ENCODE results near the gene JUND. TPM values are rescaled to one million over a fixed set of nuclear protein-coding genes. Genes with fewer than 3 reads are reported as not detected.

JUND gene
- total RNA-seq, 2 donors from 2014 or later, result 1,212 to 1,401 TPM

DNA sequence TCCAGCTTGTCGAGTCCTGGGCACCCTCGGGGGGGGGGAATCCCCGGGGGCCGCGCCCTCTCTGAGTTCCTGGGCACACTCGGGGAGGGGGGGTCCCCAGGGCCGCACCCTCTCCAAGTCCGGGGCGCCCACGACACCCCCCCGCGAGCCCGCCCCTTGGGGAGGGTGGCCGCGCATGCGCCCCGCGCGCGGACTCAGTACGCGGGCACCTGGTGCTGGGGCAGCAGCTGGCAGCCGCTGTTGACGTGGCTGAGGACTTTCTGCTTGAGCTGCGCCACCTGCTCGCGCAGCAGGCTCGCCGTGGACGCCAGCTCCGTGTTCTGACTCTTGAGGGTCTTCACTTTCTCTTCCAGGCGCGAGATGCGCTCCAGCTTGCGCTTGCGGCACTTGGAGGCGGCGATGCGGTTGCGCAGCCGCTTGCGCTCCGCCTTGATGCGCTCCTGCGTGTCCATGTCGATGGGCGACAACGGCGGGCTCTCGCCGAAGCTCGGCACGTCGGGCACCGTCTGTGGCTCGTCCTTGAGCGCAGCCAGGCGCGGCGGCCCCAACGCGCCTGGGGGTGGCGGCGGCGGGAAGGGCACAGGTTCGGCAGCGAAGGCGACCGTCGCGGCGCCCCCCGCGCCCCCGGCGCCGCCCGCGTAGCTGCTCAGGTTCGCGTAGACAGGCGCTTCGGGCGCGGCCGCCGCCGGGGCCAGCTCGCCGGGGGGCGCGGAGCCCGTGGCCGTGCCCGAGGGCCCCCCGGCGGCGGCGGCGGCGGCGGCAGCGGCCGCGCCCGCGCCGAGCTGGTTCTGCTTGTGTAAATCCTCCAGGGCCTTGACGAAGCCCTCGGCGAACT, 958 bp downstream of the JUND start:
- peak; percentile 14 for ATAC-seq
- Mint-ChIP-seq H3K4me3 (peak overlapping the region; percentile 94), H3K36me3 (ENCODE audit: low read depth) (peaks cover 6% of the 10 kb centered on the region), H3K4me1 (peaks cover 36% of the 10 kb centered on the region), H3K27ac (peak overlapping the region; percentile 99), H3K27me3 (no peaks in the 10 kb centered on the region)
- H3K9me3 ChIP-seq (ENCODE audit: control insufficient read depth, low read length, poor library complexity, severe bottlenecking), result no peaks in the 10 kb centered on the region
- DNase-seq, result peak; percentile 76 to 80 (median 77)

DNA sequence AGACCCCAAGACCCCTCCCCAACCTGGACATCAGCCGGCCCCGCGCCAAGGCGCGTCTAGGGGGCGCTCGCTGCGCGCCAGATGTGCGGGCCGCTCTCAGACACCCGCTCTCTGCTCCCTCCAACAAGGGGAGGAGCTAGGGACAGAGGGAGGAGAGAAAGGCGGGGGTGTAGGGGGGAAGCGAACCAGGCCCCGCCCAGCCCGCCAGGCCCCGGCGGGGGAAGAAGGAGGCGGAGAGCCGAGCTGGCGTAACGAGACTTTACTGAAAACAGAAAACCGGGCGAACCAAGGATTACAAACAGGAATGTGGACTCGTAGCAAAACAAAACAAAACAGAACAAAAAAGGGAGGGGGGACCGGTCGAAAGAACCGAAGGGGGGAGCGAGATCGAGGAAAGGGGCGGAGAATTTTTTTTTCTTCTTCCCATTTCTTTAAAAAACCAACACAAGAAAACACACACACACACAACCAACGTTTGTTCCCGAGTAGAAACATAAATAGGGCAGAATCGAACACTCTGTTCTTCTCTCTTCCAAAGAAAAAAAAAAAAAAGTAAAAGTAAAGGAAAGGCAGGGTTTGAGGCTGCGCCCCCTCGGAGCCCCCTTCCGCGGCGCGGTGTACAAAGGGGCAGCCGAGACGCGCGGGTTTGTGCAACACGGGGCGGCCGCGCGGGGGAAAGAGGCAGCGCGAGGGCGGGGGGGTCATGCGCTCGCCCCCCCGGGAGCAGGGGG, 1.7 kb downstream of the JUND start:
- peak overlapping the region; percentile 94 for H3K4me3 Mint-ChIP-seq
- peak; percentile 76 to 84 (median 84) for DNase-seq
- peak; percentile 29 for ATAC-seq
- peaks cover 6% of the 10 kb centered on the region for H3K36me3 Mint-ChIP-seq (ENCODE audit: low read depth)
- no peaks in the 10 kb centered on the region for H3K27me3 Mint-ChIP-seq
- no peaks in the 10 kb centered on the region for H3K9me3 ChIP-seq (ENCODE audit: control insufficient read depth, low read length, poor library complexity, severe bottlenecking)
- peaks cover 34% of the 10 kb centered on the region for H3K4me1 Mint-ChIP-seq
- H3K27ac Mint-ChIP-seq, result peak overlapping the region; percentile 99

DNA sequence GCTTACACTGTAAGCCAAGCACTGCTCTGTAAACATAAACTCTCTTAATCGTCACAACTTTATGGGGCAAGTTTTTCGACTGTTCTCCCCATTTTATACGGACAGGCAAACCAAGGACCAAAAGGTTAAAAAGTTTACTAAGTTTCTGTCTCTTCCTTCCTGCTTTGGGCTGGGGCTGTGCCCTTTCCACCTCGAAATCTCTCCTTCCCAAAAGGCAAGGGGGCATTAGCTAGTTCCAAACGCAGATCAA, 2.2 kb downstream of the JUND start:
- Mint-ChIP-seq H3K27ac (peak overlapping the region; percentile 99), H3K27me3 (no peaks in the 10 kb centered on the region), H3K4me3 (peak overlapping the region; percentile 94), H3K4me1 (peaks cover 37% of the 10 kb centered on the region), H3K36me3 (ENCODE audit: low read depth) (peaks cover 6% of the 10 kb centered on the region)
- DNase-seq (no peak), ATAC-seq (no peak)
- H3K9me3 ChIP-seq (ENCODE audit: control insufficient read depth, low read length, poor library complexity, severe bottlenecking), result no peaks in the 10 kb centered on the region

DNA sequence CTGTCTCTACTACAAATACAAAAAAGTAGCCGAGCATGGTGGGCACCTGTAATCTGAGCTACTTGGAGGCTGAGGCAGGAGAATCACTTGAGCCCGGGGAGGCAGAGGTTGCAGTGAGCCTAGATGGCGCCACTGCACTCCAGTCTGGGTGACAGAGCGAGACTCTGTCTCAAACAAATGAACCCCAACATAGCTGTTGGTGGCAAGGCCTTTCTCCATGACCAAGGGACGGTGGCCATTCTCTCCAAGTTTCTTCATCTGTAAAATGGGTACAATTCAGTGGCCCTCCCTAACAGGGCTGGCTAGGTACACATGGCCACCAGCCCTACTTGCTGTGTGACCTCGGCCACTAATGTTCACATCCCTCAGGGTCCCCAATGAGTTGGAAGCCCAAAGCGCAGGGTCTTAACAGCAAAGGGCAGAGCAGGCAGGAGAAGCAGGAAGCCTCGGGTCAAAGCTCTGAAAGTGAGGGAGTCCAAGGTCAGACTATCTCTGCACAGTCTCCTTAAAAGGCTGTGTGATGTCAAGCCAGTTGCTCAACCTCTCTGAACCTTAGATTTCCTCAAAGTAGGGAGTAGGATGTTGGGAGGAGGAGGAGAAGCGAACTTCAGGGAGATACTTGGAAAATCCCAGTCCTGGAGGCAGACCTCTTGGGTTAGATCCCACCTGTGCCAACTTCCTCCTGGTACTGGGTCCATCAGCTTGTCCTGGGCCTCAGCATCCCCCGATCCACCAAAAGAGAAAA, 2.7 kb downstream of the JUND start:
- Mint-ChIP-seq H3K4me3 (peak overlapping the region; percentile 94), H3K4me1 (peaks cover 38% of the 10 kb centered on the region), H3K27me3 (no peaks in the 10 kb centered on the region), H3K36me3 (ENCODE audit: low read depth) (peaks cover 6% of the 10 kb centered on the region), H3K27ac (peak overlapping the region; percentile 99)
- no peak for ATAC-seq
- DNase-seq, result peak in 1 of 3 donors; percentile 52
- H3K9me3 ChIP-seq (ENCODE audit: control insufficient read depth, low read length, poor library complexity, severe bottlenecking), result no peaks in the 10 kb centered on the region

DNA sequence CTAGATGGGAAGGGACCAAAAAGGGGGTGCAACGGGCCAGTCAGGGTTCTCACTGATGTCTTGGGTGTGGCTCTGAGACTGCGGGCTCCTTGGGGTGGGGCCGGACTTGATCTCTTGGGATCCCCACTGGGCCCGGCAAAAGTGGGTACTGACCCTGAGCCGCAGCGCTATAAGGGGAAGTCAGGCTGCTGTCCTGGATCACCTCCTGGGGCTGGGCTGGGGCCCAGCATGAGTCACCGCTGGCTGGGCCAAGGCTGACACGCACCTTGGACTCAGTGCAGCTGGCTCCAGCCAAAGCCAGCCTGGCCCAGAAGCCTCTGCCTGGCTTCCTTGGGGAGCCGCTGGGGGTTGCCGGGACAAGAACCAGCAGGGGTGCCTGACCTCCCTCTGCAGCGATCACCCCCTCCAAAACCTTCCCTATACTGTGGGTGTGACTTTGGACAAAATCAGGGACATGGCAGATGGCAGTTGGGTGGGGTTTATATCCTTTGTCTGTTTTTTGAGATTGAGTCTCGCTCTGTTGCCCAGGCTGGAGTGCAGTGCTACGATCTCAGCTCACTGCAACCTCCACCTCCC, 6.6 kb downstream of the JUND start:
- Mint-ChIP-seq H3K27ac (peak overlapping the region; percentile 99), H3K36me3 (ENCODE audit: low read depth) (peaks cover 6% of the 10 kb centered on the region), H3K4me3 (peak overlapping the region; percentile 68), H3K4me1 (peaks cover 35% of the 10 kb centered on the region), H3K27me3 (no peaks in the 10 kb centered on the region)
- H3K9me3 ChIP-seq (ENCODE audit: control insufficient read depth, low read length, poor library complexity, severe bottlenecking), result no peaks in the 10 kb centered on the region
- ATAC-seq, result peak; percentile 3
- no peak for DNase-seq

DNA sequence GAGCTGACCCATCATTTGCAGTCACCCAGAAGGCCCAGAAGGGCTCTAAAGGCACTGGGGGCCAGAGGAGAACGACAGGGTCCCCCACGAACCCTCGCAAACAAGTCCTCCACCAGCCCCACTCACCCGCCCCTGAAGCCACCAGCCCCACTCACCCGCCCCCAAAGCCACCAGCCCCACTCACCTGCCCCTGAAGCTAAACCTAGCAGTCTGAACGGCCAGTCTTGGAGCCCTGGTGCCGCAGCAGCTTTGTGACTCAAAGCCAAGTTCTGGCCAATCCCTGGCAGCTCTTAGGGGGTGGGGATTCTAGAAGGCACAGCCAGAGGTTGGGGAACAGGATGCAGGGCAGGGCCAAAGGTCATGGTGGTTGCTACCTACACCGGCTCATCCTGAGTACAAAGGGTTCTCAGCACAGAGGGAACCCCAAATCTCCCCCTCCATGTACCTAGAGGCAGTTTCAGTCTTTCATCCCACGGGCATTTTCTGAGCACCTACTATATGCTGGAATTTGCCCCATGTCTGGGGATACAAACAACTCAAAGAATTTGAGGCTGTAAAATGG, 7.1 kb downstream of the JUND start, which contains the start of gene IQCN:
Gene IQCN, minus strand, starts transcription at position 234 of the 562 bp plus-strand sequence. CDS start 4,974 bp downstream, outside the sequence.
- Mint-ChIP-seq H3K36me3 (ENCODE audit: low read depth) (peaks cover under 1% of the 10 kb centered on the region), H3K4me1 (peaks cover 29% of the 10 kb centered on the region), H3K27ac (peak within 1 kb of the TSS; percentile 99), H3K4me3 (peak within 1 kb of the TSS; percentile 82), H3K27me3 (no peaks in the 10 kb centered on the region)
- DNase-seq (no peak), ATAC-seq (peak; percentile 32)
- H3K9me3 ChIP-seq (ENCODE audit: control insufficient read depth, low read length, poor library complexity, severe bottlenecking), result no peaks in the 10 kb centered on the region

DNA sequence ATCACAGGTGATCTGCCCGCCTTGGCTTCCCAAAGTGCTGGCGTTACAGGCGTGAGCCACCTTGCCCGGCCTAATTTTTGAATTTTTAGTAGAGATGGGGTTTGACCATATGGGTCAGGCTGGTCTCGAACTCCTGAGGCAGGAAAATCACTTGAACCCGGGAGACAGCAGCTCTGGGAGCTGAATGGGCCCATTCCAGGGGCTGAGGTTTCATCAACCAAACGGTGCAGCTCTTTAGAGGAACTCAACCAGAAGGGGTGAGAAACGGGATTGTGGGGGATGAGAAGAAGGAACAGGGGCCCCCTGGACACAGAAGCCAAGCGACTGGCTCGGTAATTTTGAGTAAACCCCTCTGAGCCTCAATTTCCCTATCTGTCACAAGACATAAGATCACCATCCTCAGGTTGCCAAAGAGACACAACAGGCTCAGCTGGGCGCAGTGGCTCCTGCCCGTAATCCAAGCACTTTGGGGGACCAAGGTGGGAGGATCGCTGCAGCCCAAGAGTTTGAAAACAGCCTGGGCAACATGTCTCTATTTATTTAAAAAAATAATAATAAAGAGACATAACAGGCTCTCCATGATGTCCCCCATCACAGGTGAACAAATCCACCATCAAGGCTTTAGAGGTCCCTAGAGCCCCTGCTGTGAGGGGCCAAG, 7.7 kb downstream of the JUND start:
- Mint-ChIP-seq H3K4me3 (peak overlapping the region; percentile 82), H3K4me1 (peaks cover 28% of the 10 kb centered on the region), H3K36me3 (ENCODE audit: low read depth) (peaks cover 2% of the 10 kb centered on the region), H3K27me3 (no peaks in the 10 kb centered on the region), H3K27ac (peak overlapping the region; percentile 99)
- H3K9me3 ChIP-seq (ENCODE audit: control insufficient read depth, low read length, poor library complexity, severe bottlenecking), result no peaks in the 10 kb centered on the region
- no peak for ATAC-seq
- DNase-seq, result no peak

DNA sequence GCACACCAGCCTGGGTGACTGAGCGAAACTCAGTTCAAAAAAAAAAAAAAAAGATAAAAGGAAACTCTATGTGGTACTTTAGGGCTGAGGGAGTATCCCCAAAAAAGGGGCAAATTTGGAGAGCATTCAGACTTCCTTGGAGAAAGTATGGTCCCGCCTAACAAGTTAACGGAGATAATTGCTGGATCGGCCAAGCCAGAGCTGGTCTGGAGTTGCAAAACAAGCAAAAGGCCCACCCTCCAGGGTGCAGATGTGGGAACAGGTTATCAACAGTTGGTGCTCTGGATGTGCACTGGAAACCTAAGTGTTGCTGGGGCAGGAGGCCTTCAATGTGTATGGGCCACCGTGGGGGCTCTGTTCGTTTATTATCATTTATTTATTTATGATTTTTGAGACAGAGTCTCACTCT, 10.0 kb downstream of the JUND start:
- no peaks in the 10 kb centered on the region for H3K27me3 Mint-ChIP-seq
- H3K4me1 Mint-ChIP-seq, result peaks cover 25% of the 10 kb centered on the region
- H3K36me3 Mint-ChIP-seq (ENCODE audit: low read depth), result peaks cover 4% of the 10 kb centered on the region
- ATAC-seq (peak; percentile 11), DNase-seq (no peak)
- H3K4me3 Mint-ChIP-seq, result peak overlapping the region; percentile 49
- H3K9me3 ChIP-seq (ENCODE audit: control insufficient read depth, low read length, poor library complexity, severe bottlenecking), result no peaks in the 10 kb centered on the region
- peak overlapping the region; percentile 99 for H3K27ac Mint-ChIP-seq

DNA sequence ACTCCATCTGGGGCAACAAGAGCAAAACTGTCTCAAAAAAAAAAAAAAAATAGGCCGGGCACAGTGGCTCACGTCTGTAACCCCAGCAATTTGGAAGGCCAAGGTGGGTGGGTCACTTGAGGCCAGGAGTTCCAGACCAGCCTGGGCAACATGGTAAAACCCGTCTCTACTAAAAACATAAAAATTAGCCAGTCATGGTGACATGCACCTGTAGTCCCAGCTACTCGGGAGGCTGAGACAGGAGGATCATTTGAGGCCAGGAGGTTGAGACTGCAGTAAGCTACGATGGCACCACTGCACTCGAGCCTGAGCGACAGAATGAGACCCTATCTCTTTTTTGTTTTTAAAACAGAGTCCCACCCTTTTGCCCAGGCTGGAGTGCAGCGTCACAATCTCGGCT, 11.1 kb downstream of the JUND start:
- DNase-seq (no peak), ATAC-seq (no peak)
- H3K4me3 Mint-ChIP-seq, result no peak overlapping the region
- peaks cover 29% of the 10 kb centered on the region for H3K4me1 Mint-ChIP-seq
- no peaks in the 10 kb centered on the region for H3K27me3 Mint-ChIP-seq
- H3K36me3 Mint-ChIP-seq (ENCODE audit: low read depth), result peaks cover 4% of the 10 kb centered on the region
- H3K9me3 ChIP-seq (ENCODE audit: control insufficient read depth, low read length, poor library complexity, severe bottlenecking), result no peaks in the 10 kb centered on the region
- H3K27ac Mint-ChIP-seq, result peak overlapping the region; percentile 99

DNA sequence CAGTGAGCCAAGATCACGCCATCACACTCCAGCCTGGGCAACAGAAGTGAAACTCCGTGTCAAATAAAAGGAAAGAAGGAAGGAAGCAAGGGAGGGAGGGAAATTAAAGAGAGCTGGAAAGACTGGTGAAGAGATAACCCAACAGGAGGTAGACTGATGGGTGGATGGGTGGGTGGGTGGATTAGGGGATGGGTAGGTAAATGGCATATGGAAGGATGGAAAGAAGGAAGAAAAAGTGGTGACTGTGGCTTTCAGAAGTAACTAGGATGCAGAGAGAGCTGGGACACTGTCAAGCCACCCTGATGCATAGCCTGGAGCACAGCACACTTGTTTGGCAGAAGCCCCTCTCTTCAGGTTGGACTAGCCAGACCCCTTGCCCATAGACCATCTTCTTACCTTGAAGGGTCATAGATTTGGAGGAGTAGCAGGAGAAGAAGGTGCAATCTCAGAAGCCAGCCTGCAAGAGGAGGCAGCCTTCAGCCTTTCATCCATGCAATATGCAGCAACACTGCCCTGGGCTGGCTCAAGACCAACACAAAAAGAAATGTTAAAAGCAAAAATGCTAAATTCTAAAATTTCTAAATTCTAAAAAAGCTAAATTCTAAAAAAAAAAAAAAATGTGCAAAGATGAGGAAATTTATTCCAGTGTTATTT, 12.2 kb downstream of the JUND start:
- DNase-seq (no peak), ATAC-seq (no peak)
- H3K36me3 Mint-ChIP-seq (ENCODE audit: low read depth), result peaks cover 4% of the 10 kb centered on the region
- H3K27me3 Mint-ChIP-seq, result no peaks in the 10 kb centered on the region
- H3K9me3 ChIP-seq (ENCODE audit: control insufficient read depth, low read length, poor library complexity, severe bottlenecking), result no peaks in the 10 kb centered on the region
- H3K4me3 Mint-ChIP-seq, result peak overlapping the region; percentile 41
- no peak overlapping the region for H3K27ac Mint-ChIP-seq
- H3K4me1 Mint-ChIP-seq, result peaks cover 19% of the 10 kb centered on the region

DNA sequence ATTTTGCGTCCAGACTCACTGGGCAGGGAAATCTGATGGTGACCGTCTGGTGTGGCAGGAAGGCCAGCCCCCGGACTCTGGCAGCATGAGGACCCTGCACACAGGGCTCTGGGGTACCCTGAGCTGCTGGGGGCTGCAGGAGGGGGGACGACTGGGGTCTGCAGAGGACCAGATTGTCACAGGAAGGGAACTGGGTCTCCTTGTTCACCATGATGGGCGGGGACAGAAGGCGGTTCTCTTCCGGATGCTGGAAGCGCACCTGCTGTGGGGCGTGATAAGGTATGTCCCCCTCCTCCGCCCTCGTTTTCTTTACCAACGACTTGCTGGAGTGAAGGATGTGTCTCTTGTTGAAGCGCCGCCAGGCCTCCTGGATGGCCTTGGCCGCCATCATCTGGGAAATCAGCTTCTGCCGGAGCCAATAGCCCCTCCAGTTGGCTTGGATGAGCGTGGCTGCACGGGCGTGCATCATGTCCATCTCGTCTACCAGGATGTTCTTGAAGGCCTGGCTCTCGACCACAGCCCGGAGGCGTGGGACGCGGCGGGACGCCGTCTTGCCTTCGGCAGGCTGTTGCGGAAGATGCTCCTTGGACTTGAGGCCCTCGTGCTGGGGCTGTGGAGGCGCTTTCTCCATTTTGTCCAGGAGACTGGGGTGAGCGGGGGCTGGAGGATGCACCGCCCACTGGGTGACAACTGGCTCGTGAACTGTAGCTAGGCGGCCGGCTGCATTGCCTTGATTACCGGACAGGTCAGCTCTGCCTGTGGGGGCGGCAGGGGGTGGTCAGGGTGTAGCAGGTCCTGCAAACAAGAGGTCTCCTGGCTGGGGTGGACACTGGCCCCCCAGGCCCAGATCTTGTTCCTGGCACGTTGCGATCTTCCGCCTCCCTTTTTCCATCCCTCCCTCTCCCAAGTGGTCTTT, 14.4 kb downstream of the JUND start:
- no peak for DNase-seq
- Mint-ChIP-seq H3K27ac (peak overlapping the region; percentile 85), H3K36me3 (ENCODE audit: low read depth) (peaks cover 4% of the 10 kb centered on the region), H3K4me3 (peak overlapping the region; percentile 64), H3K27me3 (no peaks in the 10 kb centered on the region), H3K4me1 (peaks cover 12% of the 10 kb centered on the region)
- no peak for ATAC-seq
- H3K9me3 ChIP-seq (ENCODE audit: control insufficient read depth, low read length, poor library complexity, severe bottlenecking), result no peaks in the 10 kb centered on the region
